HEK293 (cell line): ENCODE results near the gene RFESD.

Experiments used
- CTCF ChIP-seq: fragments of 450-650 bp; formaldehyde crosslinking; IDR thresholded peaks from 2 replicates; pipeline ENCODE4 v1.5.1; 2016; ENCODE audit warnings: missing biosample characterization, missing genetic modification characterization
- KLF9 ChIP-seq: fragments of 450-650 bp; formaldehyde crosslinking; IDR thresholded peaks from 2 replicates; pipeline ENCODE4 v1.5.1; 2016; ENCODE audit warnings: missing biosample characterization, missing genetic modification characterization, low read depth
- YY1 ChIP-seq: fragments of 450-650 bp; formaldehyde crosslinking; IDR thresholded peaks from 2 replicates; pipeline ENCODE4 v1.5.1; 2018; ENCODE audit warnings: missing biosample characterization, missing genetic modification characterization
- ZBTB1 ChIP-seq: fragments of 450-650 bp; formaldehyde crosslinking; IDR thresholded peaks from 2 replicates; pipeline ENCODE4 v1.5.1; 2016; ENCODE audit warnings: missing biosample characterization, missing genetic modification characterization
- ZEB2 ChIP-seq: fragments of 450-650 bp; formaldehyde crosslinking; IDR thresholded peaks from 2 replicates; pipeline ENCODE4 v1.5.1; 2016; ENCODE audit warnings: missing biosample characterization, missing genetic modification characterization
- ZFP41 ChIP-seq: fragments of 450-650 bp; formaldehyde crosslinking; IDR thresholded peaks from 2 replicates; pipeline ENCODE4 v1.5.1; 2016; ENCODE audit warnings: missing biosample characterization, missing genetic modification characterization, borderline replicate concordance
- ZNF114 ChIP-seq: fragments of 450-650 bp; formaldehyde crosslinking; IDR thresholded peaks from 2 replicates; pipeline ENCODE4 v1.5.0; 2017; ENCODE audit warnings: missing biosample characterization, missing genetic modification characterization
- ZNF121 ChIP-seq: fragments of 450-650 bp; formaldehyde crosslinking; IDR thresholded peaks from 2 replicates; pipeline ENCODE4 v1.5.1; 2016; ENCODE audit warnings: missing biosample characterization, missing genetic modification characterization
- ZNF501 ChIP-seq: fragments of 450-650 bp; formaldehyde crosslinking; IDR thresholded peaks from 2 replicates; pipeline ENCODE4 v1.5.1; 2016; ENCODE audit warnings: missing biosample characterization, missing genetic modification characterization
- ZNF544 ChIP-seq: fragments of 450-650 bp; formaldehyde crosslinking; IDR thresholded peaks from 2 replicates; pipeline ENCODE4 v1.5.0; 2017; ENCODE audit warnings: missing biosample characterization, missing genetic modification characterization
- ZNF670 ChIP-seq: fragments of 450-650 bp; formaldehyde crosslinking; IDR thresholded peaks from 2 replicates; pipeline ENCODE4 v1.5.1; 2016; ENCODE audit warnings: missing biosample characterization, missing genetic modification characterization, low read depth
- ZNF768 ChIP-seq: fragments of 450-650 bp; formaldehyde crosslinking; IDR thresholded peaks from 2 replicates; pipeline ENCODE4 v1.5.1; 2018; ENCODE audit warnings: missing biosample characterization, mild to moderate bottlenecking, missing genetic modification characterization
- TF ChIP-seq, protein P1 (sequence below): fragments of 450-650 bp; formaldehyde crosslinking; IDR thresholded peaks from 2 replicates; pipeline ENCODE4 v1.5.1; 2017; ENCODE audit warnings: missing biosample characterization, missing genetic modification characterization

DNA sequence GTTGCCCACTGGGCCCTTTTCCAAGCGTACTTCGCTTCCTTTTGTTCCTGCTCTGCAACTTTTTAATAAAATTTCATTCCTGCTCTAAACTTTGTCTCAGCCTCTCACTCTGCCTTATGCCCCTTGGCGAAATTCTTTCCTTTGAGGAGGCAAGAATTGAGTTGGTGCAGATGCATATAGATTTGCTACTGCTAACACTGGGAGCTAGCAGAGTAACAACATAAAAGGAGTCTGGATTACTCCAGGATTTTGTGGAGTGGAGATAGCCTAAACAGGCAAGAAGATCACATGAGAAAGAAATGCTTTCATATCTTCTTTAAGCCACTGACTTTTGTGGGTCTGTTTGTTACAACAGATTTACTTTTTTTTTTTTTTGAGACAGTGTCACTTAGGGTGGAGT lies 12.9 kb upstream of the RFESD start:
- TF ChIP-seq, protein P1, sequence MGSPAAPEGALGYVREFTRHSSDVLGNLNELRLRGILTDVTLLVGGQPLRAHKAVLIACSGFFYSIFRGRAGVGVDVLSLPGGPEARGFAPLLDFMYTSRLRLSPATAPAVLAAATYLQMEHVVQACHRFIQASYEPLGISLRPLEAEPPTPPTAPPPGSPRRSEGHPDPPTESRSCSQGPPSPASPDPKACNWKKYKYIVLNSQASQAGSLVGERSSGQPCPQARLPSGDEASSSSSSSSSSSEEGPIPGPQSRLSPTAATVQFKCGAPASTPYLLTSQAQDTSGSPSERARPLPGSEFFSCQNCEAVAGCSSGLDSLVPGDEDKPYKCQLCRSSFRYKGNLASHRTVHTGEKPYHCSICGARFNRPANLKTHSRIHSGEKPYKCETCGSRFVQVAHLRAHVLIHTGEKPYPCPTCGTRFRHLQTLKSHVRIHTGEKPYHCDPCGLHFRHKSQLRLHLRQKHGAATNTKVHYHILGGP (tag by site-specific recombination) = no peak
- no peak for TF ChIP-seq ZNF121 (tag by site-specific recombination)
- no peak for TF ChIP-seq ZNF501
- no peak for TF ChIP-seq CTCF
- TF ChIP-seq ZNF544 (tag by site-specific recombination) = no peak
- TF ChIP-seq ZNF114 = no peak
- TF ChIP-seq ZNF670 (tag by site-specific recombination) = no peak
- TF ChIP-seq ZEB2 (tag by site-specific recombination) = no peak
- TF ChIP-seq ZFP41 (tag by site-specific recombination) = no peak
- no peak for TF ChIP-seq YY1 (tag by site-specific recombination)
- TF ChIP-seq ZBTB1 (tag by site-specific recombination) = no peak
- TF ChIP-seq KLF9 (tag by site-specific recombination) = no peak
- no peak for TF ChIP-seq ZNF768 (tag by site-specific recombination)
